K562 (cell line): ENCODE measurements around the gene CCNY. TPM values are rescaled to one million over a fixed set of nuclear protein-coding genes. Genes with fewer than 3 reads are reported as not detected.

Experiments used
- ATAC-seq: fragments of 200-7000 bp; cut with Tn5 transposase; 3 replicates; pipeline ENCODE4 v1.9.1; 2020; ENCODE audit warnings: moderate library complexity
- BruUV-seq: library from RNA; stranded (reverse); fragments of 400-500 nt; replicated peaks from 2 replicates; lab custom pipeline; 2021; lab: Mats Ljungman, UMichigan
- CTCF ChIA-PET: fragments of 300-600 bp; formaldehyde crosslinking; extraction: SDS; loops from one replicate; lab custom pipeline; 2021; ENCODE audit warnings: low intra/inter-chr PET ratio; lab: Yijun Ruan, JAX
- POLR2A ChIA-PET: fragments of 300-600, 350-650 bp; sonication (Branson Sonifier 250); formaldehyde crosslinking; extraction: SDS; loops from one replicate; lab custom pipeline; 2021; ENCODE audit warnings: antibody characterized with exemption, inconsistent platforms; lab: Yijun Ruan, JAX
- DNase-seq, 4 experiments: peaks; one replicate each; pipeline versions ENCODE4 v3.0.0 to v3.0.0-alpha.2; 2011 to 2018; ENCODE audit warnings: low spot score in 3 of 4, mixed read lengths in 3 of 4; ENCODE audit errors: extremely low read depth in 1 of 4
- FAIRE-seq: peaks from 2 replicates; lab custom pipeline; 2011; peaks lifted over from hg19 to GRCh38; lab: Jason Lieb, UNC
- H2AFZ ChIP-seq: 2 replicates; pipeline ENCODE4 v1.6.0; 2011; ENCODE audit warnings: low read depth, low read length, control low read depth, inconsistent platforms
- H3K27ac ChIP-seq: fragments of 200-600 bp; 3 replicates; pipeline ENCODE4 v1.8.0; 2011; ENCODE audit warnings: low read depth, mild to moderate bottlenecking, control low read depth, inconsistent platforms, low read length, moderate library complexity, mixed read lengths; ENCODE audit errors: extremely low read depth
- H3K27me3 ChIP-seq, 2 experiments: fragments of 300-600 bp in 1 of 2; 2 replicates in 1 of 2; 3 replicates in 1 of 2; pipeline versions ENCODE4 v1.6.0 to v1.8.0; 2011; ENCODE audit warnings: inconsistent platforms in 2 of 2, low read length in 2 of 2, mild to moderate bottlenecking in 1 of 2, mixed read lengths in 1 of 2, moderate library complexity in 1 of 2; ENCODE audit not compliant: control insufficient read depth in 2 of 2, insufficient read depth in 2 of 2
- H3K36me3 ChIP-seq: fragments of 300-600 bp; 3 replicates; pipeline ENCODE4 v1.8.0; 2011; ENCODE audit warnings: mild to moderate bottlenecking, low read length, inconsistent platforms; ENCODE audit not compliant: control insufficient read depth, insufficient read depth
- H3K4me1 ChIP-seq, 2 experiments: fragments of 200-600 bp in 1 of 2; replicated peaks in 1 of 2; 2 replicates in 1 of 2; 3 replicates in 1 of 2; pipeline versions ENCODE4 v1.5.1 to v1.8.0; 2011; ENCODE audit warnings: inconsistent platforms in 2 of 2, low read length in 2 of 2, mild to moderate bottlenecking in 1 of 2, mixed read lengths in 1 of 2, moderate library complexity in 1 of 2; ENCODE audit not compliant: control insufficient read depth in 2 of 2, insufficient read depth in 2 of 2
- H3K4me2 ChIP-seq: 2 replicates; pipeline ENCODE4 v1.6.1; 2011; ENCODE audit warnings: low read length, control low read depth, inconsistent platforms, mixed read lengths; ENCODE audit not compliant: insufficient read depth
- H3K4me3 ChIP-seq: fragments of 200-600 bp; sonication (generic), shearing (Covaris generic); 2 replicates; pipeline ENCODE4 v1.5.1; 2016; ENCODE audit warnings: control low read depth, inconsistent platforms
- H3K79me2 ChIP-seq: fragments of 200-600 bp; 3 replicates; pipeline ENCODE4 v1.8.0; 2011; ENCODE audit warnings: low read length, inconsistent platforms; ENCODE audit not compliant: control insufficient read depth, insufficient read depth
- H3K9ac ChIP-seq, 2 experiments: 2 replicates each; pipeline versions ENCODE4 v1.6.0 to v1.6.1; 2011; ENCODE audit warnings: low read depth in 2 of 2, low read length in 2 of 2, control low read depth in 1 of 2, inconsistent platforms in 1 of 2, mild to moderate bottlenecking in 1 of 2, mixed read lengths in 1 of 2; ENCODE audit not compliant: insufficient read depth in 1 of 2
- H3K9me1 ChIP-seq: one replicate; pipeline ENCODE4 v1.6.0; 2011; ENCODE audit warnings: inconsistent platforms, mild to moderate bottlenecking, low read length, moderate library complexity; ENCODE audit not compliant: control insufficient read depth, insufficient read depth
- H3K9me3 ChIP-seq: replicated peaks from 2 replicates; pipeline ENCODE4 v1.5.1; 2011; ENCODE audit warnings: low read depth, low read length, inconsistent platforms; ENCODE audit not compliant: control insufficient read depth, insufficient read depth
- H4K20me1 ChIP-seq: replicated peaks from 2 replicates; pipeline ENCODE4 v1.6.1; 2011; ENCODE audit warnings: low read length, inconsistent platforms, mixed read lengths; ENCODE audit not compliant: control insufficient read depth, insufficient read depth
- ADNP ChIP-seq: fragments of 200-800 bp; sonication (Bioruptor generic); IDR thresholded peaks from 2 replicates; pipeline ENCODE4 v1.6.1; 2016; ENCODE audit warnings: missing genetic modification characterization, missing compliant biosample characterization
- ATF1 ChIP-seq, 2 experiments: fragments of 450-650 bp in 1 of 2; IDR thresholded peaks; 2 replicates each; pipeline ENCODE4 v1.6.1; 2016; ENCODE audit warnings: missing compliant biosample characterization in 1 of 2, missing genetic modification characterization in 1 of 2
- BCOR ChIP-seq: fragments of 450-650 bp; IDR thresholded peaks from 2 replicates; pipeline ENCODE4 v1.6.1; 2016
- CHD4 ChIP-seq: fragments of 200-600 bp; sonication (generic); IDR thresholded peaks from 3 replicates; pipeline ENCODE4 v1.6.1; 2012; ENCODE audit warnings: low read depth, mild to moderate bottlenecking, mixed read lengths, low read length, inconsistent platforms; ENCODE audit not compliant: insufficient read depth, insufficient replicate concordance, poor library complexity, severe bottlenecking
- HBP1 ChIP-seq: fragments of 450-650 bp; formaldehyde crosslinking; IDR thresholded peaks from 2 replicates; pipeline ENCODE4 v1.4.0; 2022; ENCODE audit warnings: missing genetic modification characterization
- KDM1A ChIP-seq, 2 experiments: fragments of 450-650 bp; IDR thresholded peaks; 2 replicates each; pipeline ENCODE4 v1.6.1; 2016; ENCODE audit warnings: mild to moderate bottlenecking in 2 of 2
- MLLT1 ChIP-seq, 2 experiments: fragments of 450-650 bp; IDR thresholded peaks; 2 replicates each; pipeline ENCODE4 v1.6.1; 2016
- PRMT5 ChIP-seq: sonication (generic); formaldehyde crosslinking; IDR thresholded peaks from 2 replicates; pipeline ENCODE4 v1.5.0; 2020; ENCODE audit warnings: missing genetic modification reagents
- RBM25 ChIP-seq: fragments of 200-400 bp; formaldehyde crosslinking; IDR thresholded peaks from 2 replicates; pipeline ENCODE4 v1.6.1; 2018; ENCODE audit warnings: low read length, low read depth, moderate library complexity; ENCODE audit not compliant: severe bottlenecking
- SRSF9 ChIP-seq: fragments of 200-400 bp; formaldehyde crosslinking; IDR thresholded peaks from 2 replicates; pipeline ENCODE4 v1.6.1; 2017; ENCODE audit warnings: low read depth, low read length, borderline replicate concordance
- TOE1 ChIP-seq, 2 experiments: fragments of 450-650 bp in 1 of 2; sonication (generic) in 1 of 2; formaldehyde crosslinking in 1 of 2; IDR thresholded peaks; 2 replicates each; pipeline versions ENCODE4 v1.7.1 to v1.8.0; 2016 to 2022; ENCODE audit warnings: borderline replicate concordance in 2 of 2, mild to moderate bottlenecking in 2 of 2, antibody characterized with exemption in 1 of 2, inconsistent platforms in 1 of 2, low read depth in 1 of 2, missing genetic modification reagents in 1 of 2, moderate library complexity in 1 of 2
- ZNF696 ChIP-seq: fragments of 250-450 bp; sonication (Bioruptor Pico); conservative IDR thresholded peaks from 2 replicates; pipeline ENCODE4 v1.4.0; 2020; ENCODE audit warnings: mild to moderate bottlenecking, moderate library complexity
- WGBS: fragments of 100-300 bp; shearing (Covaris generic); methylation state at CpG from one replicate; pipeline ENCODE4 v1.1.6; 2016; ENCODE audit warnings: low coverage, mixed read lengths; ENCODE audit not compliant: insufficient coverage; ENCODE audit errors: missing lambda C conversion rate; 5-methylcytosine and 5-hydroxymethylcytosine counted together
- in situ Hi-C: fragments of 300-500 bp; cut with MboI; formaldehyde crosslinking; loops from 4 replicates; pipeline ENCODE4 v1.15.0; 2018; ENCODE audit warnings: inconsistent platforms, mixed read lengths
- intact Hi-C: fragments of 100-400 bp; cut with micrococcal nuclease; formaldehyde crosslinking; loops from 2 replicates; pipeline ENCODE4 v1.14.2; 2022
- polyA plus RNA-seq, 8 experiments: library from polyadenylated mRNA; depleted of rRNA in 4 of 8; stranded (reverse) in 5 of 8; unstranded in 3 of 8; fragments of >200 nt; fragmentation: Nextera tagmentation in 2 of 8; fragmentation: Illumina TruSeq in 1 of 8; extraction: Ambion mirVana in 2 of 8; extraction: Trizol in 1 of 8; gene quantifications; 2 replicates each; pipeline versions ENCODE4 v1.2.1 to v1.2.3, GENCODE V29; 2011 to 2014; ENCODE audit warnings: inconsistent platforms in 1 of 8, missing spikeins in 1 of 8
- total RNA-seq, 7 experiments: library from RNA; depleted of rRNA in 6 of 7; stranded (reverse); fragments of >200 nt in 6 of 7; fragmentation: Illumina TruSeq in 2 of 7; extraction: Trizol in 2 of 7; gene quantifications; 2 replicates each; pipeline versions ENCODE4 v1.2.1 to v1.2.3, GENCODE V29; 2011 to 2021; ENCODE audit warnings: low replicate concordance in 1 of 7
- TF ChIP-seq, protein P1 (sequence below): fragments of 250-450 bp; sonication (Bioruptor Pico); IDR thresholded peaks from 2 replicates; pipeline ENCODE4 v1.5.0; 2021; ENCODE audit warnings: mild to moderate bottlenecking, borderline replicate concordance

Gene CCNY
- total and polyA plus RNA-seq, 9 of the 15 experiments (the other 6 are each of a cell fraction or from before 2014, with no cell fraction given), result 8.4 to 109 (median 38.6) TPM

DNA sequence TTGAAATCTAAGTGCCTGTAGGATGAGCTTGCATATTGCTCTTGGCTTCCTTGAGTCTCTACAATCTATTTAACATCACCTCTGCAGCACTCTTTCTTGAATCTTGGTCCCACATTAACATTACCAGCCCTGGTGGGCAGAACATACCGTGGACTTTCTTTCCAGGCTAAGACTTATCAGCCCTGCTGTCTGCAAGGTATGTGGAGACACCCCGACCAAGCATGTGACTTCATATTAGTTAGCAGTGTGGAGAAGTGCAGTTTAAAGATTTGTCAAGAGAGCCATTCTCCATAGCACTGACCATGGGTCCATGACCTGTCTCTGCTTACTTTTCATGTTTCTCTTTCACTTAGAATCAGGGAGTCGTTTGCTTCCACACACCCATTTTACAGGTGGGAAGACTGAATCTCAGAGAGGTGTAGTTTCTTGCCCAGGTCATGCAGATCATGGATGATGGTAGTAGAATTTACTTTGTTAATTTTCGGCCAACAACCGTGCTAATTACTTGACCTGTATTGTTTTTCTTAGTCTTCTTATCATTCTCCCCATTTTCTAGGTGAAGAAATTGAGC lies 6.0 kb downstream of the CCNY start:
- TF ChIP-seq, protein P1, sequence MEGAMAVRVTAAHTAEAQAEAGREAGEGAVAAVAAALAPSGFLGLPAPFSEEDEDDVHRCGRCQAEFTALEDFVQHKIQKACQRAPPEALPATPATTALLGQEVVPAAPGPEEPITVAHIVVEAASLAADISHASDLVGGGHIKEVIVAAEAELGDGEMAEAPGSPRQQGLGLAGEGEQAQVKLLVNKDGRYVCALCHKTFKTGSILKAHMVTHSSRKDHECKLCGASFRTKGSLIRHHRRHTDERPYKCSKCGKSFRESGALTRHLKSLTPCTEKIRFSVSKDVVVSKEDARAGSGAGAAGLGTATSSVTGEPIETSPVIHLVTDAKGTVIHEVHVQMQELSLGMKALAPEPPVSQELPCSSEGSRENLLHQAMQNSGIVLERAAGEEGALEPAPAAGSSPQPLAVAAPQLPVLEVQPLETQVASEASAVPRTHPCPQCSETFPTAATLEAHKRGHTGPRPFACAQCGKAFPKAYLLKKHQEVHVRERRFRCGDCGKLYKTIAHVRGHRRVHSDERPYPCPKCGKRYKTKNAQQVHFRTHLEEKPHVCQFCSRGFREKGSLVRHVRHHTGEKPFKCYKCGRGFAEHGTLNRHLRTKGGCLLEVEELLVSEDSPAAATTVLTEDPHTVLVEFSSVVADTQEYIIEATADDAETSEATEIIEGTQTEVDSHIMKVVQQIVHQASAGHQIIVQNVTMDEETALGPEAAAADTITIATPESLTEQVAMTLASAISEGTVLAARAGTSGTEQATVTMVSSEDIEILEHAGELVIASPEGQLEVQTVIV, result no peak
- TF ChIP-seq SRSF9, result no peak
- TF ChIP-seq RBM25, result peak; percentile 92
- peak; percentile 71 for TF ChIP-seq ADNP (tag)
- no peak for TF ChIP-seq TOE1 (IDR thresholded peaks at IDR 0.05; ENCODE audit: borderline replicate concordance)
- TF ChIP-seq TOE1 (CRISPR knock-in tag; IDR thresholded peaks at IDR 0.05; ENCODE audit: borderline replicate concordance, low read depth), result no peak
- no peak for TF ChIP-seq ZNF696
- no peak for TF ChIP-seq ATF1 (CRISPR knock-in tag; IDR thresholded peaks at IDR 0.05)
- TF ChIP-seq ATF1 (tag; IDR thresholded peaks at IDR 0.05), result no peak
- no peak for TF ChIP-seq PRMT5 (CRISPR knock-in tag)
- peak; percentile 62 for TF ChIP-seq CHD4
- TF ChIP-seq BCOR, result peak; percentile 80
- peak; percentile 17 to 63; a peak in 3 of 4 replicates for TF ChIP-seq KDM1A (IDR thresholded peaks at IDR 0.05)
- TF ChIP-seq MLLT1 (IDR thresholded peaks at IDR 0.05), result no peak
- TF ChIP-seq HBP1, result no peak
- Histone ChIP-seq H4K20me1 (peaks cover 35% of the 10 kb centered on the region), H3K9ac (no peak overlapping the region), H3K4me2 (peak overlapping the region; percentile 8; the same call in 1 of the 2 replicates), H3K4me1 (peaks cover 7 to 26% of the 10 kb centered on the region in 2 experiments; a peak in 4 of 5 replicates), H3K27me3 (no peaks in the 10 kb centered on the region), H3K9me1 (peaks cover 5% of the 10 kb centered on the region), H3K27ac (no peak overlapping the region), H3K9me3 (no peaks in the 10 kb centered on the region), H3K36me3 (peaks cover 8% of the 10 kb centered on the region; the same call in 2 of the 3 replicates), H2AFZ (no peak overlapping the region), H3K4me3 (no peak overlapping the region), H3K79me2 (peaks cover 94% of the 10 kb centered on the region)
- no peak for FAIRE-seq
- ATAC-seq, result no peak
- in situ Hi-C loops (no loop called here), intact Hi-C loops (no loop called here)
- DNase-seq, result no peak
- ChIA-PET CTCF (no interaction called here), POLR2A (interaction anchor here (0.7 to 3.8 kb wide), 5 partner anchors 9 to 79 kb away, joined by 3 to 19 read pairs (median 3); no protein-coding TSS in a partner anchor)
- BruUV-seq, result no TSS peak
- 56% methylated on average over 5 of the region's 5 CpGs for WGBS
